Muscle of arm (tissue), 12 donors: ENCODE data around the gene PRKX. TPM values are rescaled to one million over a fixed set of nuclear protein-coding genes. Genes with fewer than 3 reads are reported as not detected.
"Not testable (repeated sequence)": the region's sequence is repeated elsewhere in the genome, so short reads cannot be mapped to it uniquely, and the experiment has no call there.

Experiments
- DNase-seq: peaks from one replicate; pipeline ENCODE4 v3.0.0-alpha.2; 2013
- polyA plus RNA-seq, 12 donors: library from polyadenylated mRNA; unstranded; fragments of 120-200 nt; gene quantifications; one replicate each; pipeline ENCODE4 v1.2.1, GENCODE V29; 2013; ENCODE audit not compliant: insufficient read length in 12 of 12

Gene PRKX
- polyA plus RNA-seq, 12 donors: 6.9 to 27.9 (median 9.6) TPM; not detected in 1

DNA sequence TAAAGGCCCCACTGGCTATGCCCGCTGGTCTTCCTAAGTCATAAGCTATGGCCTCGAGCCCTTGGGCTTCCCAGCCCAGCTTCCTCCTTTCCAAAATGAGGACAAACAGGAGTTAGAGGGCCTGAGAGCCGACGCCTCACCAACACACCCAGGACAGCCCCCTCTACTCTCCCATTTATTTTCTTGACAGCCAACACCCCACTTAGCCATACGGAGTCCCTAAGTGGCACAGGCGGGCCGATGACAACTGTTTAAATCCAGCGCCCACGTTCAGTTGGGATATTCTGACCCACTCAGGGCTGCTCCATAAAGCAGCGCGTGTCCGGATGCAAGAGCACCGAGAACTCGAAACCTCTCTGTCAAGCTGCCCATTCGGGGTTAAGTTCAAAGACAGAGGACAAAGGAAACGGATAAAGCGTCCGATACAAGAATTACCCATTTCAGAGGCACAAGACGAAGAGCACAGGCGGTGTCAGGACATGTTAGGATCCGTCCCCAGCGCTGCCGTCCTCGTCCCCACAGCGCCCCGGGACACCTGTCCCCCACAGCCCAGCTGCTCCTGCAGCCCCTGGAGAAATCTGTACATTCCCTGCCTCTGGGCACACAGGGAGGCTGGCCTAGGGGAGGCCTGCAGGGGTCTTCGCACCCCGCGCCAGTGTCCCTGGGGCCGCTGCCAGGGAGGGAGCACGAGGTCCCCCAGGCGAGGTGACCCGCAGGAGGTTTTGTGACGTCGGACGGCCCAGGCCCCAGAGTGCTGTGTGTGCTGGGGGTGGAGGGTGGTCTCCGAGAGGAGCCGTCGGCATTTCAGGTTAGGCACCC is 1.2 kb downstream of the PRKX start:
- DNase-seq: peak; percentile 43

DNA sequence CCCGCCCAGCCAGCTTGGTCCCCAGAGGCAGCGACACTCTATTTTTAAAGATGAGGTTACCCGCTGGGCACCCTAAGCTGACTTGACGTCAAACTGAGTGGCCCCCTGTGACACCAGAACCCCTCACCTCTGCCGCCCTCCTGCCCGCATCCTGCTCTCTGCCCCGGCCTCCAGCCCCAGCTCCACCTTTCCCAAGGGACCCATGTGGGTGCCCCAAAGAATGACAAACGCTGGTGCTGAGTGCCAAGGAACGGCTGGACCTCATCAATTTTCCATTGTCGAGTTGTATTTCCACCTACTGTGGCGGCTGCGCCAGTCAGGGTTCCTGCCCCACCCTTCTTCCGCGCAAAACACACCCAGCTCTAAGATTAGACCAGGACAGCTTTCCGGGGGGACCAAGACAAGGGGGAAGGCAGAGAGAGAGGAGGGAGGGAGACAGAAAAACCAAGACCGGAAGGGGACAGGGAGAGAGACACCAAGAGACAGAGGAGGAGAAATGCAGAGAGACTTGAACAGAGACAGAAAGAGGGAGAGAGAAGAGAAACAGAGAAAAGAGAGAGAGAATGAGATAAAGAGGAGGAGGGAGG is 2.0 kb downstream of the PRKX start:
- DNase-seq: peak; percentile 3

DNA sequence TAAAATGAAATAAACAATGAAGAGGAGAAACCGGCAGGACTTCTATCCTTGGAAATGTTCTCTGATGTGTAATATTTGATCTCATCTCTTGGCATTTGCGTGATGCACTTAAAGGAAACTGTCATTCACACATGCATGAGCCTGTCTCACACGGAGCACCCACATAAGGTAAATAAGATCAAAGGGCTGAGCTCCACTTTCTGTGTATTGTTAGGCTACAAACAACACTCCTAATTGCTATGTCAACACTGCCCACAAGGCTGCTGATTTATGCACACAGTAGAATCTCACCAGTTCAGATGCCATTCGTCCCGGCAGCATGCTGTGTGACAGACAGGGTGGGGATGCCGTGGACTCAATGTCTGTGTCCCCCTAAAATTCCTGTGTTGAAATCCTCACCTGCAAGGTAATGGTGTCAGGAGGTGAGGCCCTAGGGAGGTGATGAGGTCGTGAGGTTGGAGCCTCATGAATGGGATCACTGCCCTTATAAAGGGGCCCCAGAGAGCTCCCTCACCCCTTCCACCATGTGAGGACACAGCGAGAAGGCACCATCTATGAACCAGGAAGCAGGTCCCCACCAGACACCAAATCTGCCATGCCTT is 5.7 kb downstream of the PRKX start:
- DNase-seq: not testable (repeated sequence)

DNA sequence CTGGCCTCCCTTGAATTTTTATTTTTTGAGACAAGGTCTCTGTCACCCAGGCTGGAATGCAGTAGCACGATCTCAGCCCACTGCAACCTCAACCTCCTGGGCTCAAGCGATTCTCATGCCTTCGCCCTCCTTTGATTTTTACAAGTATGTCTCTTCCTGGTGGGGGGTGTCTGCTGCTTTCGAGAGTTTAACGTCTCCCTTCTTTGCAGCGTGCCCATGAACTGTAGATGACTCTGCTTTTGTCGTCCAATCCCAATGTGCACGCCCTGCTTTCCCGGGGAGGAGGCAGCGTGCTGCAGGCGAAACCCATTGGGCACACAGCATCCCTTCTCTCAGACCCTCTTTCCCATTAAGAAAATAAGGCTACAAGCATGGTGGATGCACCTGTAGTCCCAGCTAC is 7.0 kb downstream of the PRKX start:
- no peak for DNase-seq

DNA sequence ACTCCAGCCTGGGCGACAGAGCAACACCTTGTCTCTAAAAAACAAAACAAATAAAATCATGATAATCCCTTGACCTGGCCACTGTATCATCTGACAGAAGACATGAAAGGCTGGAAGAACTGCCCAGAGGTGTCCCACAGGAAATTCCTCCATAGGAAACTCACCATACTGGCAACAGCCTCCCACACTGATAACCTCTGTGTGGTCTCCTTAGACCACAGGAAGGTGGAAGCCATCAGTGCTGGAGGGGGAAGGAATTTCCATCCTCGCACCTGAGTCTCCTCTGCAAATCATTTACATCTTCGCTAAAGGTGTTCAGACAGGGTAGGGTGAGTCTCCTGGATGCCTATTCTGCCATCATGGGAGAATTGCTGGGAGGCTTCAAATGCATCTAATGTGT is 10.2 kb downstream of the PRKX start:
- not testable (repeated sequence) for DNase-seq

DNA sequence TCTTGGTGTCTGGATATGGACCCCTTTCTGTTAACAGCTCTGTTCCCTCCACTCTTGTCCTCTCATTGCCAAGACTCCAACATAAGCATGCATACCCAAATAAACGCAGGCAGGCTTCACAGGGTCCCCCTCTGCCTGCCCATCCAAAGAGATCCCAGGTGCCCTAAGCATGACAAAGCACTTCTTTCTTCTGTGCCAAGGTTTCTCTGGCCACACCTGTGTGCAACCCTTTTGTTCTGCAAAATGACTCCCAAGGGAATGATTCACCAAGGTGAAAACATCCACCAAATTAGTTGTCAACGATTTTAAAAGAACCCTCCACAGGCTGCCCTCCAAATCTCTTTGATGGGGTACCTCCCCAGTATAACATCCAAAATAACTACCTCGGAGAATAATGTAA is 11.4 kb downstream of the PRKX start:
- not testable (repeated sequence) for DNase-seq

DNA sequence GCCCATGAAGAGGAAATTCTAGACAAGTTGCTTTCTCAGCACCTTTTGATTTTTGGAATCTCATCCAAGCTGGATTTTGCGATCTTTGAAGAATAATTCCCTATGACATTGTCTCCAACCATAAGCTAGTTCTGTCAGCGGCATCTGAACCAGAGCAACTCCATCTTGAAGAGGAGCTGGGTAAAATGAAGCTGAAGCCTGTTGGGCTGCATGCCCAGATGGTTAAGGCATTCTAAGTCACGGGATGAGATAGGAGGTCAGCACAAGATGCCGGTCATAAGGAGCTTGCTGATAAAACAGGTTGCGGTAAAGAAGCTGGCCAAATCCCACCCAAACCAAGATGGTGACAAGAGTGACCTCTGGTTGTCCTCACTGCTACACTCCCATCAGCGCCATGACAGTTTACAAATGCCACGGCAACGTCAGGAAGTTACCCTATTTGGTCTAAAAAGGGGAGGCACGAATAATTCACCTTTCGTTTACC is 12.0 kb downstream of the PRKX start:
- DNase-seq: not testable (repeated sequence)

DNA sequence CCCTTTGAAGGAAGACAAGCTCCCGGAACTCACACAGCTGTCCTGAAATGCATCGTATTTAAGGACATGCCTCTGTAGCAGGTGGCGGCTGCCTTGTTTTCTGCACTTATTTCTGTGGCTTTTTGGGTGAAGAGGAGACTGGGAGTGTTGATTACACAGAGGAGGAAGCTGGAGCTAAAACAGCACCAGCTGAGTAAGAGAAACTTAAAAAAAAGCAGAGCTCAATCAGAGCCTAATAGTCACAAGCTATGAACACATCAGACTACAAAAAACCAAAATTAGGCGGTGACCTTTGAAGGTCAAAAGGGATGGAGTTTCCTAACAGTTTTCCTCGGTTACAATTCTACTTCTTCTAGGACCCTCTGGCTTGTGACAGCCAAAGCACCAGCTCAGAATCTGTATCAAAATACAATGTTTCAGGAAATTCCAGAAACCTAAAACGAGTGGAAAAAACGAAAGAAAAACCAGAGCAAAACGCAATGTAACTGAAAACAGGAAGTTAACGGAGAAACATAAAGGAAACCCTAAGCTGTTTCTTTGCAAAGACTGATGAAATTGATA is 13.5 kb downstream of the PRKX start:
- DNase-seq: peak; percentile 41

DNA sequence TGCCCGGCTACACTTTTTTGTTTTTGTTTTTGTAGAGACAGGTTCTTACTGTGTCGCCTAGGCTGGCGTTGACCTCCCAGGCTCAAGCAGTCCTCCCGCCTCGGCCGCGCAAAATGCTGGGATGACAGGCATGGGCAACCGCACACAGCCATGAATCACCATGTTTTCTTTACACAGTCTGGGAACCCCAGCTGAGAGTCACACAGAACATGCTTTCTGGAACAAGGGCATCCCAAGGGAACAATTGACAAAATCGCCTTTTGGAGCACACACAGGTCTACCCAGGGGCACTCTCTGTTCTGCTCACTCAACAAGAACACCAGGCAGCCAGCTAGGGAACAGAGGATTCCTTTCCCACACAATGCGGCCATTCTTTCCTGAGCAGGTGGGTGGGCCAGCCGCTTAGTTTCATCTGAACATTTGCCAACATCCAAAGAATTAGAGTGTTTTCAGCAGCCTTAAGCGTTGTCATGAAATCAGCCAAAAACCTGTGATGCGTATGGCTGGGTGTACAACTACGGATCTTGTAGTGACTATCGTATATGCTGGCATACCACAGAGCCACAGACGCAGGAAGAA is 15.7 kb downstream of the PRKX start:
- peak; percentile 9 for DNase-seq

DNA sequence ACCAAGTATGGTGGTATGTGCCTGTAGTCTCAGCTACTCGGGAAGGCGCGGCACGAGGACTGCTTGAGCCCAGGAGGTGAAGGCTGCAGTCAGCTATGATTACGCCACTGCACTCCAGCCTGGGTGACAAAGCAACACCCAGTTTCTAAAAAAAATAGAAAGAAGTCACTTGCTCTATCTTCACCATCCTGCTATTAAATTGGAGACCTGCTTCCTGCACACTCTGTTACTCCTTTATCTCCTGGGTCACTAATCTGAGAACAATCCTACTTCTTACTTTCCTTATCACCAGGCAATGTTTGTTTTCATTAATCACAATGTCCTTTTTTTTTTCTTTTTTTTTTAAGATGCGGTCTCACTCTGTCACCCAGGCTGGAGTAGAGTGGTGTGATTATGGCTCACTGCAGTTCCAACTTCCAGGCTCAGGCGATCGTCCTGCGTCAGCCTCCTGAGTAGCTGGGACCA is 16.2 kb downstream of the PRKX start:
- no peak for DNase-seq

DNA sequence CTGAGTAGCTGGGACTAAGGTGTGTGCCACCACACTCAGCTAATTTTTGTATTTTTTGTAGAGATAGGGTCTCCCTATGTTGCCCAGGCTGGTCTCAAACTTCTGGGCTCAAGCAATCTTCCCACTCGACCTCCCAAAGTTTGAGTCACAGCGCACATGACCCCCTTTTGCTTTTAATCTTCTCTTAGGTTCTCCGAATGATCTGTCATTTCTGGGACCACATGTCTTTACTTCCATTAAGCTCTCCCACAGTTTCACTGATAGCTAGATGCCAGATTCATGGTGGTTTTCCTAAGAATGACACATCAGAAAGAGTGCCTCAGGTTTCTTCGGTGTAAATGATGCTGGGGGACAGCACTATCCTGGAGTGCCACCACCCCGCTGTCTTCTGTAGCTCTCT is 17.9 kb downstream of the PRKX start:
- no peak for DNase-seq

DNA sequence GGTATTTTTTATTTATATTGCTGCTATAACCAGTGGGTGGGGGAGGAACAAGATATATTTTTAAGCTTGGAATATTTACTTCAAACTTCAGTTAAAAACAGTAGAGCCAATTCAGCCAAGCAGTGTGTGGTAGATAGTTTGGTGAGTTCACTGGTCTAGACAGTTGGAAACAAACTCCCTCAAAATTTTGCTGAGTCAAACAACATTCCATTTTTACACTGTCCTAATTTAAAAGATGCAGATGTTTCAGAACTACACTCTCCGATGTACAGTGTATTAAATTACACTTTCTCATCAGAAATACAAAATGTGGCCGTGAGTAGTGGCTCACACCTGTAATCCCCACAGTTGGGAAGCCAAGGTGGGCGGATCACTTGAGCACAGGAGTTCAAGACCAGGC is 23.3 kb downstream of the PRKX start:
- peak; percentile 7 for DNase-seq

DNA sequence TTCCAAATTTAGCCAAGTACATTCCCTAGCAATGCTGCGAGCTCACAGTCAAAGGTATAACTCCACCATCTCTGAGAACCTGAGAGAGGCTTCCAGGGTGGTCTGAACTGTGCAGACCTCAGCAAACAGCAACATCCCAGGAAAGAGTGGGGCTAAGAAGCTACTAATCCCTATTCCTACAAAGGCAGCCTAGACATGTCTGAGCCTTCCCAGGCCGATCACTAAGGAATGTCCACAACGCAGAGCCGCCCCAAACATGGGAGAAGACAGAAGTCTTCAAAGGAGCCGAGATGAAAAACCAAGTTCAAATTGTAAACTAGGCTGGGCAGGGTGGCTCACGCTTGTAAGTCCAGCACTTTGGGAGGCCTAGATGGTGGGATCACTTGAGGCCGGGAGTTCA is 30.2 kb downstream of the PRKX start:
- DNase-seq: not testable (repeated sequence)

DNA sequence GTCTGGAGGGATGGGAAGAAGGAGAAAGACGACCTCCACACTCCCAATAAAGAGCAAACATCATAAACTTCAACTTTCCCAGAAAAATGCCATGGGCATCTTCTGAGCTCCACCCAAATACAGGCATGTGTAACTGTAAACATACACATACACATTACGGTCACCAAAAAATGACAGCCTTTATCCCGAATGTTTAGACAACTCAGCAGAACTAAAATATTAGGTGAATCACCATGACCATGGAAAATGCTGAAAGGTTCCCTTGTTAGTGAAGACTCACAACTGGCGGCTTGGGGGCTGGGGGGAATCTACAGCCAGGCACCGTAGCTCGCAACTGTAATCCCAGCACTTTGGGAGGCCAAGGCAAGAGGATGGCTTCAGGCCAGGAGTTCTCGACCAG is 33.0 kb downstream of the PRKX start:
- no peak for DNase-seq

DNA sequence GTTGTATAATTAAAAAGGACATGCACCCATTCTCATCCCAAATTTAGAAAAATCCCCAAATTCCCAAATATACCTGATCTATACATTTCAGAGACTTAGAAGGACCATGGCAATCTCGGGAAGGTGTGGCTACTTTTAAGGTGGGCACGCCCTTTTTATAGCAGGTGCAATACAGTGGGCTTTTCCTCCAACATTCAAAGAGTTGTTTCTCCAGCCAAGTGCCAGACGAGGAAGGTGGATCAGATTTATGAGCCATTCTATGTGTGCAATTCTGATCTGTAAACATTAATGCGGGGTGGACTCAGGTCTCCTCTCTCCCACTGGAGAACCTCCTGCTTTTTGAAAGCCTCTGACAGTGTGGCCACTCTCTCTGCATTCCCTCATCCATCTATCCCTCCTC is 33.8 kb downstream of the PRKX start:
- DNase-seq: no peak

DNA sequence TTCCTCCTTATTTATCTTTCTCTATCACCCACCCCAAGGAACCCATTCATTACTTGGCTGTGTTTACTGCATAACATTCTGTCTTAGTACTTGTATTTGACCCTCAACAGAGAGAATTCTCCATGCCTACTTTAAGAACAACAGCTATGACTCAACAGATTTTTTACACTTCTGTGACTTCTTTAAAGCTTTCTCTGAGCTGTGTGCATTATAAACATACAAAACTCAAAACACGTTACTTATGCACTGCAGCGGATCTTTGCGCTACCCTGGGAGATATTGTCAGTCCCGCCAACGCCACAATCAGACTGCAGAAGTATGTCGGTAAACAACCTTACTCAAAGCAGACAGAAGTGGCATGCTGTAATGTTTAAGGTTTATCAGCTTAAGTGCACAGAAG is 35.1 kb downstream of the PRKX start:
- DNase-seq: no peak

DNA sequence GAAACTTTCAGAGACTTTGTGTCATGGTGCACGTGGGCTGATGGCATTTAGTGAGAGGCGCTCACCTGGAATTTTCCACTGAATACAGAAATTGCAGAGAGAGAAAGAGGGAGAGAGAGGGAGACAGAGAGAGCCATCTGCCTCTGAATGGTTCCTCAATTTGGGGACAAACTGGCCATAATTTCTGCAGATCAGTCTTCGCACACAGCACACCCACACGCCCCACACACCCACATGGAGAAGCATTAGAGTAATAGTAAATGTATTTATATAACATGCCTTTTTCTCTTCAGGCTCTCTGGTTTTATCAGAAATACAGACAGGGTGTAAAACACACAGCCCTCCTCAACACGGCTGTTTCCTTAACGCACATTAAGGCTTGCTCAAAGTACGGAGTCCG is 38.6 kb downstream of the PRKX start:
- DNase-seq: no peak

DNA sequence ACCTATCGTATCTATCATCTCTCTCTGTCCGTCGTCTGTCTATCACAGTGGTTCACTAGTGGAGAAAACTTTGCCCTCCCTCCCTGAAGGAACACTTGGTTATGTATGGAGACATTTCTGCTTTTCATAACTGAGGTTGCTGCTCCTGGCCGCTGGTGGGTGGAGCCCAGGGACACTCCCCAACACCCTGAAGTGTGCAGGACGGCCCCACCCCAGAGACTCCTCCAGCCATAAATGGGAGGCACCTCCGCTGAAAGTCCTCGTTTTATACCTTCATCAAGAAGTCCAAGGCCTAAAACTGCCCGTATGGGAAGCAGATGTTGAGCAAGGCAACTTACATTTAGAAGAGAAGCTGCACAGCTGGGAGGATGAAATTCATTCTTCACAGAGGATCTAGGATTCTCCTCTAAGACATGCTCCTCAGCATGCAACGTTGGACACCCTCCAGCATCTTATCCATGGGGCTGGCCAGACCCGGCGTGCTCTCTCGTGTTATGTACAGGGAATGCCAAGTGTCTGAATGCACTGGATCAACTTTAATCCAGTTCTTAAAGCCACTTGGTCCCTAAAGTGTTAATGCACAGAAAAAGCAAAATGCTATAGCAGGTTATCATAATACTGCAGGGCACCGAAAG is 43.5 kb downstream of the PRKX start:
- no peak for DNase-seq

DNA sequence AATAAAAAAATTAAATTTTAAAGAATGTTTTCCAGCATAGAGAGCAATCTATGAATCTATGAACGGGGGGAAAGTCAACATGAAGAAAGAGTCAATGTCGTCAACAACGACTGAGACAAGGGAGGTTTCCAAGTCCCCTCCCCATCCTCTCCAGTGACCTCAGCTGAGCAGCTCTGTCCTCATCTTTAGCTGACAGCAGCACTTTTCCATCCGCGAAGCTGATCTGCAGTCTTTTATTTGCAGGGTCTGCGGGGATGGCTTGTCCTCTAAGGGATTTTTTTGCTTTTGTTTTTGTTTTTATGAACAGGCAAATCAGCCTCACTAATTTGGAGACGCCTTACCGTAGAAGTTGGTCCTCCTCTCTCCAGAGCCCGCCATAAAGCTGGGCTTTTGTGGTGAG is 46.5 kb downstream of the PRKX start:
- no peak for DNase-seq

DNA sequence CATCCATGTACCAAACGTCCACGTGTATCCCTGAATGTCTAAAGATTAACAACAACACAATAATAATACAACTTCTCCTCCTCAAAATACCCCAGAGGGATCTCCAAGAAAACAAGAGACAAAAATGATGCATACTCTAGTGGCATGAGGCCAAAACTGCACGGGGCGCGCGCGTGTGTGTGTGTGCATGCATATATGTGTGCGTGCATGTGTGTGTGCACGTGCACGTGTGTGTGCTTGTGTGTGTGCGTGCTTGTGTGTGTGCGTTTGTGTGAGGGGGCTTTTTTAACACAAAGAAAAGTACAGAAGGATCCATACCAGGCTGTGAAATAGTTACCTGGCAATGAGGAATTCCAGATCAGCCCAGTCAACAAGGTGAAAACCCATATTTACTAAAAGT is 48.5 kb downstream of the PRKX start:
- DNase-seq: no peak

DNA sequence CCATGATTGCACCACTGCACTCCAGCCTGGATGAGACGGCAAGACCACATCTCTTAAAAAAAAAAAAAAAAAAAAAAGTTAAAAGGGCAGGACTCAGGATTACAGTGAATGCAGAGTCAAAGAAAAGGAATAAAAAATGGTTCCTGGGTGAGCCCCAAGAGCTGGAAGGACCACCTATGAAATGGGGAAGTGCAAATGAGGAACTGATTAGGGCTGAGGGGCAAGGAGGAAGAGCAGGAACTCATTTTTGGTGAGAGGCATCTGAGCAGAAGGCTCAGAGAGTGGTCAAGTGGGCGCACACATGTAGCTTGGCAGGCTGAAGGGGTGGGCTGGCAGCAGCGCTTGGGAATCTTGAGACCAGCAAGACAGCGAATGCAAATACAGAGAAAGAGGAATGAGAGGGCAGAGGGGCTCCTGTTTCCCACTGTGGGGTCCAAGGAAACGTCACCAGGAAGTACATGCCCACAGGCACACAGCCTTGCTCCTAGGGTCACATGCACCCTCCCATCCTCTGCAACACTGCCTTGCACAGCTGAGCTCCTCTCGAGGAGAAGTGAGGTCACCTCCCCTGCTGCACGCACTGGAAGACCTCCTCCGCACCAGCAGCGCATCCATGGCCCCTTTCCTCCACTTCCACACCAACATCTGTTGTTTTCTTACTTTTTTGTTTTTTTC is 49.7 kb downstream of the PRKX start:
- not testable (repeated sequence) for DNase-seq
